ENCODE data around the gene PSD4.

PSD4 gene

GRCh38 chr2:113127646-113128570 is 45.9 kb upstream of the PSD4 start:
- Histone ChIP-seq H3K36me3 (ENCODE audit: low read depth) (no peaks in the 10 kb centered on the region), H3K4me3 (ENCODE audit: severe bottlenecking) (no peak overlapping the region), H3K27ac (ENCODE audit: poor library complexity, severe bottlenecking) (no peak overlapping the region), H3K9me3 (ENCODE audit: severe bottlenecking) (no peaks in the 10 kb centered on the region), H3K4me1 (ENCODE audit: insufficient read depth, poor library complexity, severe bottlenecking) (peaks cover 7% of the 10 kb centered on the region), H3K27me3 (ENCODE audit: insufficient read depth, poor library complexity, severe bottlenecking) (no peaks in the 10 kb centered on the region)
- ATAC-seq (ENCODE audit: low read depth) (no peak), DNase-seq (ENCODE audit: low spot score) (no peak)
- TF ChIP-seq CTCF (IDR thresholded peaks at IDR 0.05; ENCODE audit: poor library complexity, severe bottlenecking), result no peak

- Histone ChIP-seq H3K27me3 (ENCODE audit: insufficient read depth, poor library complexity, severe bottlenecking) (no peaks in the 10 kb centered on the region), H3K4me3 (ENCODE audit: severe bottlenecking) (no peak overlapping the region), H3K27ac (ENCODE audit: poor library complexity, severe bottlenecking) (no peak overlapping the region), H3K36me3 (ENCODE audit: low read depth) (no peaks in the 10 kb centered on the region), H3K4me1 (ENCODE audit: insufficient read depth, poor library complexity, severe bottlenecking) (peaks cover 9% of the 10 kb centered on the region), H3K9me3 (ENCODE audit: severe bottlenecking) (no peaks in the 10 kb centered on the region)
- no peak for TF ChIP-seq CTCF (IDR thresholded peaks at IDR 0.05; ENCODE audit: poor library complexity, severe bottlenecking)
- ATAC-seq (ENCODE audit: low read depth) (no peak), DNase-seq (ENCODE audit: low spot score) (no peak)
Measured at GRCh38 chr2:113129519-113130078, 44.2 kb upstream of the PSD4 start.

- Histone ChIP-seq H3K36me3 (ENCODE audit: low read depth) (no peaks in the 10 kb centered on the region), H3K27ac (ENCODE audit: poor library complexity, severe bottlenecking) (no peak overlapping the region), H3K4me3 (ENCODE audit: severe bottlenecking) (no peak overlapping the region), H3K27me3 (ENCODE audit: insufficient read depth, poor library complexity, severe bottlenecking) (no peaks in the 10 kb centered on the region), H3K9me3 (ENCODE audit: severe bottlenecking) (no peaks in the 10 kb centered on the region), H3K4me1 (ENCODE audit: insufficient read depth, poor library complexity, severe bottlenecking) (peaks cover 6% of the 10 kb centered on the region)
- no peak for ATAC-seq (ENCODE audit: low read depth)
- no peak for TF ChIP-seq CTCF (IDR thresholded peaks at IDR 0.05; ENCODE audit: poor library complexity, severe bottlenecking)
- no peak for DNase-seq (ENCODE audit: low spot score)
Measured at GRCh38 chr2:113131352-113132185, 42.2 kb upstream of the PSD4 start.

- Histone ChIP-seq H3K27me3 (ENCODE audit: insufficient read depth, poor library complexity, severe bottlenecking) (no peaks in the 10 kb centered on the region), H3K4me3 (ENCODE audit: severe bottlenecking) (no peak overlapping the region), H3K27ac (ENCODE audit: poor library complexity, severe bottlenecking) (no peak overlapping the region), H3K9me3 (ENCODE audit: severe bottlenecking) (no peaks in the 10 kb centered on the region), H3K36me3 (ENCODE audit: low read depth) (no peaks in the 10 kb centered on the region), H3K4me1 (ENCODE audit: insufficient read depth, poor library complexity, severe bottlenecking) (peaks cover 6% of the 10 kb centered on the region)
- TF ChIP-seq CTCF (IDR thresholded peaks at IDR 0.05; ENCODE audit: poor library complexity, severe bottlenecking), result no peak
- DNase-seq (ENCODE audit: low spot score) (no peak), ATAC-seq (ENCODE audit: low read depth) (no peak)
Measured at GRCh38 chr2:113132414-113133021, 41.3 kb upstream of the PSD4 start.

Data from RWPE2 (cell line).